GM20000 (cell line): Measurements from ENCODE around the gene GPR158.

ENCODE experiments used
- DNase-seq: peaks from one replicate; pipeline ENCODE4 v3.0.0; 2012; ENCODE audit warnings: low spot score
- TF ChIP-seq, protein P1 (sequence below): IDR thresholded peaks from 2 replicates; pipeline ENCODE4 v1.5.1; 2012; ENCODE audit warnings: mild to moderate bottlenecking, control low read depth; ENCODE audit errors: extremely low read depth, missing control alignments

GPR158 gene

DNA sequence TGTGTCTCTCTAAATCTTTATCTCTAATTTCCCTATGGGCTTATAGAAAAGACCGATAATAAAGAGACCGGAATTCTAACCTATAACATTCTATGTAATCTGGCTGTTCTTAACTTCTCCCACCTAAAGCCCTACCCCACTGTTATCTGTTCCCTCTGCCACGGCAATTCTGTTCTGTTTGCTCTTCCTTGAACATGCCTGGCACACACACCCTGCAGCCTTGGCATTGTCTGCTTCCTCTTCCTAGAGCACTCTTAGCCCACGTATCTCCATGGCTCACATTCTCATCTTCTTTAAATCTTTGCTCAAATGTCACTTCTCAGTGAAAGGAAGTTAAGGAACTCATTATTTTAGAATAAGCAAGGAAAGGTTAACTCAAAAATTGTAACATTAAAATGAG, 309.2 kb downstream of the GPR158 start:
- no peak for DNase-seq
- TF ChIP-seq, protein P1, sequence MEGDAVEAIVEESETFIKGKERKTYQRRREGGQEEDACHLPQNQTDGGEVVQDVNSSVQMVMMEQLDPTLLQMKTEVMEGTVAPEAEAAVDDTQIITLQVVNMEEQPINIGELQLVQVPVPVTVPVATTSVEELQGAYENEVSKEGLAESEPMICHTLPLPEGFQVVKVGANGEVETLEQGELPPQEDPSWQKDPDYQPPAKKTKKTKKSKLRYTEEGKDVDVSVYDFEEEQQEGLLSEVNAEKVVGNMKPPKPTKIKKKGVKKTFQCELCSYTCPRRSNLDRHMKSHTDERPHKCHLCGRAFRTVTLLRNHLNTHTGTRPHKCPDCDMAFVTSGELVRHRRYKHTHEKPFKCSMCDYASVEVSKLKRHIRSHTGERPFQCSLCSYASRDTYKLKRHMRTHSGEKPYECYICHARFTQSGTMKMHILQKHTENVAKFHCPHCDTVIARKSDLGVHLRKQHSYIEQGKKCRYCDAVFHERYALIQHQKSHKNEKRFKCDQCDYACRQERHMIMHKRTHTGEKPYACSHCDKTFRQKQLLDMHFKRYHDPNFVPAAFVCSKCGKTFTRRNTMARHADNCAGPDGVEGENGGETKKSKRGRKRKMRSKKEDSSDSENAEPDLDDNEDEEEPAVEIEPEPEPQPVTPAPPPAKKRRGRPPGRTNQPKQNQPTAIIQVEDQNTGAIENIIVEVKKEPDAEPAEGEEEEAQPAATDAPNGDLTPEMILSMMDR: no peak

DNA sequence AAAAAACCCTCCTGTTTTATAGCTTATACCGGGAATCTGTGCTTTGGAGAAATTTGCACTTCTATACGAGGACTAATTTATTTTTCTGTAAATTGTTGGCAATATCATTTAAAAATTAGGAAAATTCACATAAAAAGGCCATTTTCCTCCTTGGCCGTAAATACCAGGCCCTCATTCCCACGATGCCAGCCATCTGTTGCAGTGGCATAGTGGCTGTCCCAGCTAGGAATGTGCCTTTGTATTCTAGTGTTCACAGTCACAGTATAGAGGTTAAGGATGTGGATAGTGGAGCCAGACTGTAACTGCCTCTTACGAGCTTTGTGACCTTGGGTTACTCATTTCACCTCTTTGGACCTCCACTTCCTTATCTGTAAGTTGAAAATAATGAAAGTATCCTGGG, 312.5 kb downstream of the GPR158 start:
- no peak for DNase-seq
- TF ChIP-seq, protein P1: no peak

DNA sequence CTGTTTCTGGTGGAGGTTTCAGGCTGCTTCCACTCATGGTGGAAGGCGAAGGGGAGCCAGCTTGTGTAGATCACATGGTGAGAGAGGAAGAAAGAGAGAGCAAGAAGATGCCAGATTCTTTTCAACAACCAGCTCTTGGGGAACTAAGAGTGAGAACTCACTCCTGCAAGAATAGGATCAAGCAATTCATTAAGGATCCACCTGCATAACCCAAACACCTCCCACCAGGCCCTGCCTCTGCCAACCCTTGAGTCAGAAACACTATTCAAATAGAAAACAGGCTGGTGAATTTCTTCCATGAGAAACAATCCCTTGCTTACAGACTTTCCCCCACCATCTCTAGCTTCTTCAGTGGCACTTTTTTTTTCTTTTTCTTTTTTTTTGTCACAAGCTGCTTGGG, 317.2 kb downstream of the GPR158 start:
- TF ChIP-seq, protein P1: no peak
- DNase-seq: no peak

DNA sequence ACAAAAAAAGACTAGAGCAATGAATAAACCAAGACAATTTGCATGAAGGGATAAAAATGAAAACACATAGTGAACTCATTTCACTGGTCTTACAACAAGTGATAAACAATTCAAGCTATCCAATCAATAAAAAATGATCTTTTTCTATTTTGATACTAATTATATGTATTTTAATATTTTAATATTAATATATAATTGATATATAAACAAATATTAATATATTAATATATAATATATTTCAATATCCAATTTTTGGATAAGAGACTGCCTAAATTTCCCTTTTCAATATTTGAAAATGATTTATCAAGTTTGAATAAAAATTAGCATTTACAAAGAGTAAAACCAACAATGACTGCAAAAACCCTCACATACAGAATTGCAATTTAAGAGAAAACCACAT, 317.9 kb downstream of the GPR158 start:
- no peak for DNase-seq
- TF ChIP-seq, protein P1: no peak

DNA sequence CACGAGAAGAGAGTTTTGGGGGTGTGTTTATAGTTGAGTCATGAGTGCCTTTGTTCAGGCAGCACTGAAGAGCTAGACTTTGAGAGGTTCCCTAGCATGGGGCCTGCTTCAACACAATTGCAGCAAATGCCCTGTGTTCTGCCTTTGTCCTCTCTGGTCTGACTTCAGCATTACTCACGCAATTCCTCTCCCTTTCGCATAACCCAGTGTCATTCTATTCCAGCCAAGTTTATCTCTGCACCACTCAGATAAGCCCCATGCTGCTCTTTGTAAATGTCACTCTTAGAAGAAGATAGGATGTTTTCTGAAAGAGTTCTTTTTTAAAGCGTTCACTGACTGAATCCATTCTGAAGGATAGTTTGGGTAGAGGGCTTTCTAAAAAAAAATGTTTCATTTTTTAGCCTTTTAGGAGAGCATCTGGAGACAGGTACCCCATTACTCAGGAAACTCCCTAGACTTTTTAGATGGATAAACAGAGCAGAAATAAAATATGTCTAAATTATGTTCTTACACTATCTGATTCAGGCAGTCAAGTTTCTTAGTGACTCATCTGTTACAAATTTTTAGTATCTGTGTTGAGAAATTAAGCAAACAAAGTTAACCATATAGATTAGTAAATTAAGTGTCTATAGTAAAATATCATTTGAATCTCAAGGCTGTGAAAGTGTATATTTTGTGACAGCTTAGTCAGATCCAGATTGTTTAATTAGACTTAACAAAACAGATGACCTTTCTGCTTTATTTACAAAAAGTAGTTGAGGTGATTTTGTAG, 318.5 kb downstream of the GPR158 start:
- no peak for DNase-seq
- TF ChIP-seq, protein P1: no peak

DNA sequence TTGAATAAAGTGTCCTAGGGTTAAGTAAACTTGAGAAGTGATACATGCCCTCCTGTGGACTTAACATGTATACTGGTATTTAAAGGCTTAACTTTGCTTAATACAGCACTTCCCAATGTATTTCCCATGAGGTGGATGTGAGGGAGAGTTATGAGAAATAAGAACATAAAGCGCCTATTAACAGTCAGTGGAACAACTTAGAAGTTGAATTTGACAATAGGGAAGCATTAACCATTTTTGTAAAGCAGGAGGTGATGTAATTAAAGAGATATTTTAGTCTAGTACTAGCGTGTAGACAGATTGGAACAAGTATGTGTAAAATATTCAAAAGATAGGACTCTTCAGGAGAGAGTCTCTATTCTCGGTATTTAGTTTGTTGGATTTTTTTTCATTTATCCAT, 322.4 kb downstream of the GPR158 start:
- TF ChIP-seq, protein P1: no peak
- no peak for DNase-seq

DNA sequence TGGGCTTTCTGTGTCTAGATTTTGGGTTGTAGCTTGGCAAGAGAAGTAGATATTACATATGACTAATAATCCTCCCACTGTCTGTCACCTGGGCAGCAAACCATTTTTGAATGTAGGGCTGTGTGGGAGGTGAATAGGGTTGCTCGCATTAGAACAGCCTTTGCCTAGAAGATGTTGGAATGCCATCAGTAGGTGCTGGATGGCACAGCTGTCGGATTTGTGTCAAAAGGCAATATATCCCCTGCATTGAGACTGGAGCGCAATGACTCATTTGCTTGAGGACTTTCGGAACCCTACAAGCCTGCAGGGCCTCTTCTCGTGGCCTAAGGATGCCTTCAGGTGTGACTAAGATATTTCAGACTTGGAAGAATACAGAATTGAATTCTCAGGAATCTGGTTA, 323.8 kb downstream of the GPR158 start:
- TF ChIP-seq, protein P1: no peak
- DNase-seq: no peak
